Measurements from ENCODE around the gene RXYLT1.

Gene RXYLT1

GRCh38 chr12:63753743-63754142 is 26.0 kb upstream of the RXYLT1 start:
- H3K4me1 ChIP-seq (ENCODE audit: control insufficient read depth, insufficient read depth, low read length): no peaks in the 10 kb centered on the region
- no peaks in the 10 kb centered on the region for H3K9me3 ChIP-seq (ENCODE audit: control insufficient read depth, insufficient read depth, low read depth, low read length)
- H3K36me3 ChIP-seq (ENCODE audit: control insufficient read depth, insufficient read depth, low read length): no peaks in the 10 kb centered on the region
- H3K27me3 ChIP-seq (ENCODE audit: control insufficient read depth, insufficient read depth, low read length): no peaks in the 10 kb centered on the region
- H3K9ac ChIP-seq (ENCODE audit: low read length): no peak overlapping the region
- H3K27ac ChIP-seq (ENCODE audit: low read depth, low read length): no peak overlapping the region
- H3K4me3 ChIP-seq (ENCODE audit: low read depth, low read length): no peak overlapping the region

GRCh38 chr12:63764481-63764880 is 15.2 kb upstream of the RXYLT1 start:
- H3K27me3 ChIP-seq (ENCODE audit: control insufficient read depth, insufficient read depth, low read length): no peaks in the 10 kb centered on the region
- H3K4me3 ChIP-seq (ENCODE audit: low read depth, low read length): no peak overlapping the region
- H3K4me1 ChIP-seq (ENCODE audit: control insufficient read depth, insufficient read depth, low read length): no peaks in the 10 kb centered on the region
- no peaks in the 10 kb centered on the region for H3K36me3 ChIP-seq (ENCODE audit: control insufficient read depth, insufficient read depth, low read length)
- no peak overlapping the region for H3K9ac ChIP-seq (ENCODE audit: low read length)
- H3K27ac ChIP-seq (ENCODE audit: low read depth, low read length): no peak overlapping the region
- no peaks in the 10 kb centered on the region for H3K9me3 ChIP-seq (ENCODE audit: control insufficient read depth, insufficient read depth, low read depth, low read length)

GRCh38 chr12:63766498-63766897 is 13.2 kb upstream of the RXYLT1 start:
- no peaks in the 10 kb centered on the region for H3K36me3 ChIP-seq (ENCODE audit: control insufficient read depth, insufficient read depth, low read length)
- no peak overlapping the region for H3K27ac ChIP-seq (ENCODE audit: low read depth, low read length)
- H3K9me3 ChIP-seq (ENCODE audit: control insufficient read depth, insufficient read depth, low read depth, low read length): peaks cover 4% of the 10 kb centered on the region
- H3K4me1 ChIP-seq (ENCODE audit: control insufficient read depth, insufficient read depth, low read length): no peaks in the 10 kb centered on the region
- no peak overlapping the region for H3K9ac ChIP-seq (ENCODE audit: low read length)
- no peaks in the 10 kb centered on the region for H3K27me3 ChIP-seq (ENCODE audit: control insufficient read depth, insufficient read depth, low read length)
- H3K4me3 ChIP-seq (ENCODE audit: low read depth, low read length): no peak overlapping the region

GRCh38 chr12:63770375-63770774 is 9.3 kb upstream of the RXYLT1 start:
- H3K36me3 ChIP-seq (ENCODE audit: control insufficient read depth, insufficient read depth, low read length): no peaks in the 10 kb centered on the region
- peaks cover 4% of the 10 kb centered on the region for H3K9me3 ChIP-seq (ENCODE audit: control insufficient read depth, insufficient read depth, low read depth, low read length)
- H3K4me3 ChIP-seq (ENCODE audit: low read depth, low read length): no peak overlapping the region
- H3K4me1 ChIP-seq (ENCODE audit: control insufficient read depth, insufficient read depth, low read length): no peaks in the 10 kb centered on the region
- no peaks in the 10 kb centered on the region for H3K27me3 ChIP-seq (ENCODE audit: control insufficient read depth, insufficient read depth, low read length)
- no peak overlapping the region for H3K9ac ChIP-seq (ENCODE audit: low read length)
- no peak overlapping the region for H3K27ac ChIP-seq (ENCODE audit: low read depth, low read length)

GRCh38 chr12:63777340-63777739 is 2.4 kb upstream of the RXYLT1 start:
- Histone ChIP-seq H3K9me3 (ENCODE audit: control insufficient read depth, insufficient read depth, low read depth, low read length) (no peaks in the 10 kb centered on the region), H3K4me3 (ENCODE audit: low read depth, low read length) (no peak overlapping the region), H3K27me3 (ENCODE audit: control insufficient read depth, insufficient read depth, low read length) (no peaks in the 10 kb centered on the region), H3K36me3 (ENCODE audit: control insufficient read depth, insufficient read depth, low read length) (peaks cover 10% of the 10 kb centered on the region; the same call in 1 of the 2 replicates), H3K27ac (ENCODE audit: low read depth, low read length) (no peak overlapping the region), H3K4me1 (ENCODE audit: control insufficient read depth, insufficient read depth, low read length) (0 out of 2 replicates have a peak, but pooled peaks cover 3% of the 10 kb centered on the region), H3K9ac (ENCODE audit: low read length) (no peak overlapping the region)

GRCh38 chr12:63782466-63782865 is 2.8 kb downstream of the RXYLT1 start:
- Histone ChIP-seq H3K4me1 (ENCODE audit: control insufficient read depth, insufficient read depth, low read length) (0 out of 2 replicates have a peak, but pooled peaks cover 3% of the 10 kb centered on the region), H3K27ac (ENCODE audit: low read depth, low read length) (no peak overlapping the region), H3K4me3 (ENCODE audit: low read depth, low read length) (no peak overlapping the region)

GRCh38 chr12:63787306-63787705 is 7.6 kb downstream of the RXYLT1 start:
- Histone ChIP-seq H3K36me3 (ENCODE audit: control insufficient read depth, insufficient read depth, low read length) (peaks cover 74% of the 10 kb centered on the region), H3K27ac (ENCODE audit: low read depth, low read length) (no peak overlapping the region), H3K27me3 (ENCODE audit: control insufficient read depth, insufficient read depth, low read length) (no peaks in the 10 kb centered on the region), H3K9ac (ENCODE audit: low read length) (no peak overlapping the region), H3K4me3 (ENCODE audit: low read depth, low read length) (no peak overlapping the region), H3K9me3 (ENCODE audit: control insufficient read depth, insufficient read depth, low read depth, low read length) (no peaks in the 10 kb centered on the region), H3K4me1 (ENCODE audit: control insufficient read depth, insufficient read depth, low read length) (no peaks in the 10 kb centered on the region)

More at GRCh38 chr12:63782466-63782865, 2.8 kb downstream of the RXYLT1 start:
- peaks cover 48% of the 10 kb centered on the region for H3K36me3 ChIP-seq (ENCODE audit: control insufficient read depth, insufficient read depth, low read length)
- no peaks in the 10 kb centered on the region for H3K27me3 ChIP-seq (ENCODE audit: control insufficient read depth, insufficient read depth, low read length)
- H3K9ac ChIP-seq (ENCODE audit: low read length): no peak overlapping the region
- H3K9me3 ChIP-seq (ENCODE audit: control insufficient read depth, insufficient read depth, low read depth, low read length): no peaks in the 10 kb centered on the region

- Histone ChIP-seq H3K9me3 (ENCODE audit: control insufficient read depth, insufficient read depth, low read depth, low read length) (no peaks in the 10 kb centered on the region), H3K9ac (ENCODE audit: low read length) (no peak overlapping the region), H3K27me3 (ENCODE audit: control insufficient read depth, insufficient read depth, low read length) (no peaks in the 10 kb centered on the region), H3K4me1 (ENCODE audit: control insufficient read depth, insufficient read depth, low read length) (no peaks in the 10 kb centered on the region), H3K36me3 (ENCODE audit: control insufficient read depth, insufficient read depth, low read length) (peaks cover 48% of the 10 kb centered on the region), H3K27ac (ENCODE audit: low read depth, low read length) (no peak overlapping the region), H3K4me3 (ENCODE audit: low read depth, low read length) (no peak overlapping the region)
Measured at GRCh38 chr12:63790608-63790945, 10.9 kb downstream of the RXYLT1 start.

- Histone ChIP-seq H3K27me3 (ENCODE audit: control insufficient read depth, insufficient read depth, low read length) (no peaks in the 10 kb centered on the region), H3K9me3 (ENCODE audit: control insufficient read depth, insufficient read depth, low read depth, low read length) (no peaks in the 10 kb centered on the region), H3K4me1 (ENCODE audit: control insufficient read depth, insufficient read depth, low read length) (no peaks in the 10 kb centered on the region), H3K27ac (ENCODE audit: low read depth, low read length) (no peak overlapping the region), H3K36me3 (ENCODE audit: control insufficient read depth, insufficient read depth, low read length) (peaks cover 36% of the 10 kb centered on the region), H3K4me3 (ENCODE audit: low read depth, low read length) (no peak overlapping the region), H3K9ac (ENCODE audit: low read length) (no peak overlapping the region)
Measured at GRCh38 chr12:63792338-63792737, 12.6 kb downstream of the RXYLT1 start.

- no peak overlapping the region for H3K9ac ChIP-seq (ENCODE audit: low read length)
- H3K36me3 ChIP-seq (ENCODE audit: control insufficient read depth, insufficient read depth, low read length): peaks cover 13% of the 10 kb centered on the region
- H3K4me1 ChIP-seq (ENCODE audit: control insufficient read depth, insufficient read depth, low read length): no peaks in the 10 kb centered on the region
- no peak overlapping the region for H3K4me3 ChIP-seq (ENCODE audit: low read depth, low read length)
- H3K27me3 ChIP-seq (ENCODE audit: control insufficient read depth, insufficient read depth, low read length): no peaks in the 10 kb centered on the region
- no peak overlapping the region for H3K27ac ChIP-seq (ENCODE audit: low read depth, low read length)
- no peaks in the 10 kb centered on the region for H3K9me3 ChIP-seq (ENCODE audit: control insufficient read depth, insufficient read depth, low read depth, low read length)
Measured at GRCh38 chr12:63795032-63795687, 15.5 kb downstream of the RXYLT1 start.

GRCh38 chr12:63795944-63796343 is 16.2 kb downstream of the RXYLT1 start:
- Histone ChIP-seq H3K4me3 (ENCODE audit: low read depth, low read length) (no peak overlapping the region), H3K9me3 (ENCODE audit: control insufficient read depth, insufficient read depth, low read depth, low read length) (no peaks in the 10 kb centered on the region), H3K36me3 (ENCODE audit: control insufficient read depth, insufficient read depth, low read length) (peaks cover 7% of the 10 kb centered on the region; the same call in 1 of the 2 replicates), H3K4me1 (ENCODE audit: control insufficient read depth, insufficient read depth, low read length) (no peaks in the 10 kb centered on the region), H3K27ac (ENCODE audit: low read depth, low read length) (no peak overlapping the region), H3K27me3 (ENCODE audit: control insufficient read depth, insufficient read depth, low read length) (no peaks in the 10 kb centered on the region), H3K9ac (ENCODE audit: low read length) (no peak overlapping the region)

All from HUES6 (cell line).